ENCODE results near the gene SPECC1.

GRCh38 chr17:20153231-20153630 is 144.1 kb downstream of the SPECC1 start:
- TF ChIP-seq CTCF (conservative IDR thresholded peaks at IDR 0.05 in 1 of 2, IDR thresholded peaks at IDR 0.05 in 1 of 2; ENCODE audit: low read depth in 1 of 2, low read length in 2 of 2) (no peak), EZH2 (IDR thresholded peaks at IDR 0.05; ENCODE audit: low read length, missing control alignments) (no peak)

Data from fibroblast of lung (primary cell).